C4-2B (cell line): ENCODE results near the gene ARAP1.

ENCODE experiments used
- ZFX ChIP-seq: fragments of 450-650 bp; IDR thresholded peaks from 2 replicates; pipeline ENCODE4 v1.6.1; 2017
- TF ChIP-seq, protein P1 (sequence below): fragments of 450-650 bp; conservative IDR thresholded peaks from 2 replicates; pipeline ENCODE4 v1.5.1; 2017; ENCODE audit warnings: mild to moderate bottlenecking

DNA sequence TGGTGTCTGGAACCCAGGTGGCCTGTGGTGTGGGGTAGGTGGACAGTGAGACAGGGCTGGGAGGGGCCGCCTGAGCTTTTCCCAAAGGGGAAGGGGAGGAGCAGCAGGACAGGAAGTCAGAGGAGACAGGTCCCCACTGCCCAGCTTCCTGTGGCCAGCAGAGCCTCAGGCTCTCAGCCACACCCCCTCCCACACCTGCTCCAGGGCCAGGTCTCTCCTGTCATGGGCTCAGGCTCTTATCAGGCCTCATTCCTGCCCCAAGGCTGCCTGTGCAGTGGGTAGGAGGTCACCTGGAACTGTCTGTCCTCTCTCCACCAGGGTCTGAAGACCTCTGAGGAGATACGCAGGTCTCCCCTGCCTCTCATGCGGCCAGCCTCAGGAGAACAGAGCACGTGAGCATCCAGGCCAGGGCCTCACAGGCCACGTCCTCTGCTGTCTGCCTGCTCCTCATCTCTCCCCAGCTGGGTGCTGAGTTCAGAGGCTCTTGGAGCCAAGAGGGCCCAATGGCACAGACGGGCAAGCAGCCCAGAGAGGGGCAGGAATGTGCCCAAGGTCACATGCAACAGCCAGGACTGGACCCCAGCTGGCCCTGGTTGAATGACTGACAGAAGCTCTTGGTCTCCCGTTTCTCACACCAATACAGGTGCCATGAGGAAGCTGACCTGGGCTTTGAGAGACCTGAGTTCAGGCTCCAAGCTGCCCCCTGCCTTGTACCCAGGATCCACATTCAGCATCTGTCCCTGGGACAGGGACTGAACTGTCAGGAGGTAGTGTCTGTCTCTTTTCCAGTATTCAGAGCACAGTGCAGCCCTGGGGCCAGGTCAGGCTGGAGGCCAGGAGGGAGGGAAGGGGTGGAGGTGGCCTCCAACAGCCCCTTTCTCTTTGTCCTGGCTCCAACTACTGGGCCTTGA is 24.9 kb upstream of the ARAP1 start:
- TF ChIP-seq, protein P1, sequence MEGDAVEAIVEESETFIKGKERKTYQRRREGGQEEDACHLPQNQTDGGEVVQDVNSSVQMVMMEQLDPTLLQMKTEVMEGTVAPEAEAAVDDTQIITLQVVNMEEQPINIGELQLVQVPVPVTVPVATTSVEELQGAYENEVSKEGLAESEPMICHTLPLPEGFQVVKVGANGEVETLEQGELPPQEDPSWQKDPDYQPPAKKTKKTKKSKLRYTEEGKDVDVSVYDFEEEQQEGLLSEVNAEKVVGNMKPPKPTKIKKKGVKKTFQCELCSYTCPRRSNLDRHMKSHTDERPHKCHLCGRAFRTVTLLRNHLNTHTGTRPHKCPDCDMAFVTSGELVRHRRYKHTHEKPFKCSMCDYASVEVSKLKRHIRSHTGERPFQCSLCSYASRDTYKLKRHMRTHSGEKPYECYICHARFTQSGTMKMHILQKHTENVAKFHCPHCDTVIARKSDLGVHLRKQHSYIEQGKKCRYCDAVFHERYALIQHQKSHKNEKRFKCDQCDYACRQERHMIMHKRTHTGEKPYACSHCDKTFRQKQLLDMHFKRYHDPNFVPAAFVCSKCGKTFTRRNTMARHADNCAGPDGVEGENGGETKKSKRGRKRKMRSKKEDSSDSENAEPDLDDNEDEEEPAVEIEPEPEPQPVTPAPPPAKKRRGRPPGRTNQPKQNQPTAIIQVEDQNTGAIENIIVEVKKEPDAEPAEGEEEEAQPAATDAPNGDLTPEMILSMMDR: no peak
- no peak for TF ChIP-seq ZFX
